HG03196 (cell line): ENCODE data around the gene GJD3.
A peak's percentile ranks its signal among the peaks of the same experiment; 100 is the strongest.

Experiments
- ATAC-seq: cut with Tn5 transposase; IDR thresholded peaks from one replicate; pipeline ENCODE4 v1.9.1; 2021; ENCODE audit not compliant: unreplicated experiment

GJD3 gene

DNA sequence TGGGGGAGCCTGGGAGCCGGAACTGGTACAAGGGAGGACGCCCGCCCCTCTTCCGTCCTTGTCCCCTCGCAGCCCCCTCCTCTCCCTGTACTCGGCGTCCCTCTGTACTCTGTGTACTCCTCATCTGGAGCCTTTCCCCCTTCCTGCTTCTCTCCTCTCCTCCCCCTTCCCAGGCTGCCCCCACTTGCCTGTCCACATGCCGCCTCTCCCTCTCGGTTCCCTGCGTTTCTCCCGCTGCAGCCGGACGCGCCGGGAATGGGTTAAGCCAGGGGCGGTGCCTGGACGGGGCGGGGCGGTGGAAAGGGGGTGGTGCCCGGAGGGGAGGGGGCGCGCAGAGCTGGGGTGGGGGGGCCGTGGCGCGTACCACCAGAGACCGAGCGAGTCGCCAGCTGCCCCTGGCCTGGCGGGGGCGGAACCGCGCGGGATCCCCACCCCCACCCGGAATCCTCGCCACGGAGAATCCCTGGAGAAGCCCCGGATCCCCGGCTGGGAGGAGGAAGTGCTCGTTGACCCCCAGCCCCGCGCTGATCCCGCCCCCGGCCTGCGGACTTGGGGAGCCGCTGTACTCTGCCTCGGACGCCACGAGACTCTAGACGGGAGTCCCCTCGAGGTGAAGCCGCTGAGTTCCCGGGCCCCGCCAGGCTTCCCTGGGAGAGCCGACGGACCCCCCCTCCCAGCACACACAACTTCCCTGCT lies 22.6 kb downstream of the GJD3 start:
- no peak for ATAC-seq

DNA sequence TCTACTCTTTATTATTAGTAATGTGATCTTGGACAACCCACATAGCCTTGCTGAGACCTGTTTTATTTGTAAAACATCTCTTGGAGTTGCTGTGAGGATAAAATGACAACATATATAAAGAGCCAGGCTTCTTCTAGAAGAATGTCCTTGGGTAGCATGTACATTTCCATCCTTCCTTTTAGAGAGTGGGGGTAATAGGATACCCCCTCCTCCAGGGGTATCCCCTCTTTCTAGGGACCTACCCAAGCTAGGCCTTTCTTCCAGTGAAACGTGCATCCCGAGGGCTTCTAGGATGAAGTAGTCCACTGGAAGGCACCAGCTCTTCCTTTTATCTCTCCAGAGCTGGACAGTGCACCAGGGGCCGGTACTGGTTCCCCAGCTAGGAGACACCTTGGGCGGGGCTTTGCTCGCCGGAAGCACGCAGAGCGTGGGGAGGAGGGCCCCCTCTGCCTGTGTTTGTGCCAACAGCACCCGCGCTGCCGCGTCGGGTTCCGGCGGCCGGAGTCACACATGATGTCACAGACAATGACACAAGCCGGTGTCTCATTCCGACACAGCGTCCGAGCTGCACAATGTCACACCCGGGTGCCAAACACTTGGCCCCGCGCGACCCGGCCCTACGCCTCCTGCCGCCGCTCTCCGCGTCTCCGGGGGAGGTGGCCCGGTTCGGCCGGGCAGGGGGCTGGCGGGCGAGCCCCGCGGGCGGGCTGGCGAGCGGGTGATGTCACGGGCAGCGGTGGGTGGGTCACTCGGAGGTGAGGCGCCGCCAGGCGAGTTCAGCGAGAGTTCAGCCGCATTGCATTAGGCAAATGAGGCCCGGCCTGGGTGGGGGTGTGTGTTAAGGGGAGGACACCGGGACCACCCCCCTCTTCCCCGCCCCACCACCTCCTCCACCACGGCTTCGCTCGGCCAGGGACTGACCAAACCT lies 23.4 kb downstream of the GJD3 start:
- ATAC-seq: peak; percentile 51

DNA sequence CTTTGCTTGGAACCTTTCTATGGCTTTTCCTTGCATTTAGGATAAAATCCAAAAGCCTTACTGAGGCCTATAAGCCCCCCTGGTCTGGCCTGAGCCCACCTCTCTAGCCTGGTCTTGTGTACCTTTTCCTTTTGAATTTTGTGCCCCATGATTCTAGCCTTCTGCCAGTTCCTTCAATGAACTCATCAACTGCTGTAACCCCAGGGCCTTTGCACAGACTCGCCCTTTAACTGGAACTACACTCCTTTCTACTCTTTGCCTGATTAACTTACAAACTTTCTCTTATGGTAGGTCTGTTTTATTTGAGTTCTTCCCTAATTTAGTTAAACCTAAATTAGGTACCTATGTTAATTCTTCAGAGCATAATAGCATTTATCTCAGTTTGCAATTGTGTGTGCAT lies 24.2 kb downstream of the GJD3 start:
- no peak for ATAC-seq

DNA sequence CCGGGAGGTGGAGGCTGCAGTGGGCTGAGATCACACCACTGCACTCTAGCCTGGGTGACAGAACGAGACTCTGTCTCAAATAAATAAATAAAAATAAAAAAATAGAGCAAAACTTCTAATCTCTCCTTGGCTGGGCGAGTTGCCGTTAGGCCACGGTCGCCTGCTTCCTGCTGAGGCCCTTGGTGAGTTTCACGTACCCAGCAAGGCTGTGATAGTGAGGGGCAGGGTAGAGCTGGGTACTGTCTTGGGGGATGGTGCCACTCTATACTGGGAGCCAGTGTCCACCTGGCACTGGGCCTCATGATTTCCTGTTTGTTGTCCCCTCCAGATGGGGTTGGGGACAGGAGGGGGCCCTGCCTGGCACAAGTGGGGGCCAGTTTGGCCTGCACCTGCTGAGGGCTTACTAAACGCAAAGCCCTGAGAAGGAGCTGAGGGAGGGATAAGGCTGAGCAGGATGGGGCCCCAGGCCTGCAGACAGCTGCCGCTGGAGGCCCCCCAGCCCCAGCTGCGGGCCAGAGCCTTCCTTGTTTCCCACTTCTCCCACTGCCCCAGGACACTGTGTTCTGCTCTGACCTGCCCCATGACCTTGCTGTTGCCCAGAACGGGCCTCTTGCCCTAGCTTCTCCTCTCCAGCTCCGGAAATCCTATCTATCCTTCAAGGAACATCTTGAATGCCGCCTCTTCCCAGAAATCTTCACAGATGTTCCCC lies 25.4 kb downstream of the GJD3 start:
- no peak for ATAC-seq

- ATAC-seq: no peak
Measured at GRCh38 chr17:40338058-40338457, 26.5 kb downstream of the GJD3 start.

DNA sequence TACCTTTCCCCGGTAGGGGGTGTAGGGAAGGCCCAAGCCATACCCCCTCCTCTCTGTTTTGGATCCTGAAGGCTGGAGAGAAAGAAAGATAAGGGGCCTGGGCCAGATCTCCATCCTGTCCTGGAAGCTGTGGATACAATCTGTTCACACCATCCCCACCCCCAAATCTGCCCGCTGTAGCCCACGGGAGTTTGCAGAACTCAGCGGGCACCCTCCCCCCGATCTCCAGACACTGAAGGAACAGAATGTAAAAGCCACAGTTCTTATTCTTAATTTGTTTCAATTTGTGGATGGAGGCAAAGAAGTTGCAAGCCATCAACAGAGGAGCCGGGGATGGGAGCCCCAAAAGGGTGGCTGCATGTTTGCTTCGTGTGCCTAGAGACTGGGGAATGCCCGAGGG lies 27.2 kb downstream of the GJD3 start:
- ATAC-seq: no peak

- no peak for ATAC-seq
Measured at GRCh38 chr17:40335620-40336019, 28.9 kb downstream of the GJD3 start.

DNA sequence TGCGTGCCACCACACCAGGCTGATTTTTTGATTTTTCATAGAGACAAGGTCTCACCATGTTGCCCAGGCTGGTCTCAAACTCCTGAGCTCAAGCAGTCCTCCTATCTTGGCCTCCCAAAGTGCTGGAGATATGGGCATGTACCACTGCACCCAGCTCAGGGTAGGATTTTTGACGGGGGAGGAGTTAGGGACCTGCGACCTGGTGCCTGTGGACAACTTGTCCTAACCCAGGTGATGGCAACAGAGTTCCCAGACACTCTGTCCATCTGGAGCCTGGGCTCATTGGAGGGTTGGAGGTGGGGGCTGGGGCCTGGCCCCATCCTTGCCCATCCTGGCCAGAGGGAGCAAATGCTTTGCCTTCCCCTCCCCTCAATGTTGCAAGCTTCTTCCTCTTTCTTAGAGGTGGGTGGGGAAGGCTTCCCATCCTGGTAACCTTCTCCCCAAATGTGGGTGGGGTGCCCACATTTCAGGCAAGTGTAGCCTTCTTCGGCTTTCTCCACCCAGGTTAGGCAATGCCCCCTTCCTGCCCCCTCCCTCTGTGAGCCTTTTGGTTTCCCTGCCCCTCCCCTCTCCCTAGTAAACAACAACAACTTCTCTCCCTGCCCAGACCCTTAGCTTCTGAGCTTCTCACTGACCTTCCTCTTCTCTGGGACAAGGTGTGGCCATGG lies 30.6 kb downstream of the GJD3 start:
- ATAC-seq: no peak

DNA sequence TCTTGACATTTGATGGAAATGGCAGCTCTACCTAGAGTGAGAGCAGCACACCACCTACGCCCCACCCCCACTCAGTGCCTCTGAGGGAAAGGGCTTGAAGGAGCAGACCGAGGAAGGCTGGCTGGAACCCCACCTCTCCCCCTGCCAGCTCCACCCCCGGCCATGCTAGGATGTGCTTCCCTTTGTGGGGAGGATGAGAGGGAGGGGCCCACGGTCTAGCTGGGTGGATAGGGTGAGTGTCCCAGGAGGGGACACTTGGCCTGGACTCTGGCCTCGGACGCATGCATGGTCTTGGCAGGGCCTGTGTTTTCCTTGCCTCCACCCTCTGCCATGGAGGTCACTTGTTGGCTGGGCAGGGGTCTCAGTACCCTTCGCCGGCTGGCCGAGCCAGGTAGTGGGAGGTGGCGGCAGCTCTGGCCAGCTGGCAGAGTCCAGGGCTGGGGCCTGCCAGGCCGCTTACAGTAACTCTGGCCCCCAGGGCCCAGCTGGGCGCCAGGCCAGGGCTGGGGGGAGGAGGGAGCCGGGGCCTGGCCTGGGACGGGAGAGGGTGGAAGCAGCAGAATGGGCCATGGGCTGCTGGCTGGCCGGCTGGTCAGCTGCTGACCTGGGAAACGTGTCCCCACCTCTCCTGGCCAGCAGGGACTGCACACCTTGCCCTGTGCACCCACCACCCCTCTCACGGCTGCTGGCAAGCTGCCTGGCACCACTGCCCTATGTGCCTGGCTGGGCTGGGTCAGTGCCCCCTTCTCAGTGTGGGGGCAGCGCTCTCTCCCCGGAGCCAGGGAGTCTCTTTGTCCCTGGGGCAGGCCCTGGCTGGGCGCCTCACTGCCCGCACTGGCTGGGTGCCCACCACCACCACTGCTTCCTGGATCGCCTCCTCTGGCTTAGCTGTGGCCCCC lies 32.5 kb downstream of the GJD3 start:
- no peak for ATAC-seq

GRCh38 chr17:40330850-40331470 lies 33.6 kb downstream of the GJD3 start:
- ATAC-seq: no peak

DNA sequence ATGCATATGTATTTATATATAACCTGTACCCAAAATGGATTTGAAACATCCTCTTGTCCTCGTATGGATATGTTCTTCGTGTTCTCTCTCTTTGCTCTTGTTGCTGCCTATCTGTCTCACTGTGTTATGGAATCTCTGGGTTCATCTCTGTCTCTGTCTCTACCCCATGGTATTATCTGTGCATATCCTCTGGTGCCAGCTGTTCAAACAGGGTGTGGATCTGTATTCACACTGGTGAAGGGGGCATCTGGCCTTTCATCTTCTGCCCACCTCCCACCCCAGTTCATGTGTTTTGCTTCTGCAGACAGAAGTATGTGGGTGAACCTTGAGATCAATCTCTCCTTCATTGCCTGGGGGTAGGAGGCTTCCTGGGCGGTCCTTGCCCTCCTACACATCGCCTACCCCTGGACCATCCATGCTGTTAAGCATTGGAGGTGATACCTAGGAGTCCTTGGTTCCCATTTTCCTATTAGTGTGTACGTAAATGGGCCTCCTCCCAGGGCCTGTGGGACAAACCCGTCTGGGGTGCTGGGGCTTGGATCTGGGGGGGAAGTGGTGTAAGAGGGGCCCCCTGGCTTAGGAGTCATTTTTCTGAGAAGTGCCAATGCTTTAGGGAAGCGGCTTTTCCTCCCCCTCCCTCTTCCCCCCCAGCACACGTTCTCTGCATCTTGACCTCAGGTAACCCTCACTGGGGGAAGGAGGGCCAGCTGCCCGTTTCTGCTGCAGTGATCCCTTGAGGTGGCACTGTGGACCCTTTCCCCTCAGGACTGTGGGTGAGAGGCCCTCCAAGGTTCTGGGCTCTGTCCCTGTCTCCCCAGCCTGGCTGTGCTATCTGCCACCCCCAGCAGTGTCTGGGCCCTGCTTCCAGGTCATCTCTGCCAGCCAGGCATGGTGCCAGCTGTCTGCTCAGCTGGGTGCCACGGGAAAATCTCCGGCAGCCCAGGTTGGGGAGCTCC lies 34.4 kb downstream of the GJD3 start:
- no peak for ATAC-seq

GRCh38 chr17:40328386-40328766 lies 36.2 kb downstream of the GJD3 start:
- no peak for ATAC-seq

DNA sequence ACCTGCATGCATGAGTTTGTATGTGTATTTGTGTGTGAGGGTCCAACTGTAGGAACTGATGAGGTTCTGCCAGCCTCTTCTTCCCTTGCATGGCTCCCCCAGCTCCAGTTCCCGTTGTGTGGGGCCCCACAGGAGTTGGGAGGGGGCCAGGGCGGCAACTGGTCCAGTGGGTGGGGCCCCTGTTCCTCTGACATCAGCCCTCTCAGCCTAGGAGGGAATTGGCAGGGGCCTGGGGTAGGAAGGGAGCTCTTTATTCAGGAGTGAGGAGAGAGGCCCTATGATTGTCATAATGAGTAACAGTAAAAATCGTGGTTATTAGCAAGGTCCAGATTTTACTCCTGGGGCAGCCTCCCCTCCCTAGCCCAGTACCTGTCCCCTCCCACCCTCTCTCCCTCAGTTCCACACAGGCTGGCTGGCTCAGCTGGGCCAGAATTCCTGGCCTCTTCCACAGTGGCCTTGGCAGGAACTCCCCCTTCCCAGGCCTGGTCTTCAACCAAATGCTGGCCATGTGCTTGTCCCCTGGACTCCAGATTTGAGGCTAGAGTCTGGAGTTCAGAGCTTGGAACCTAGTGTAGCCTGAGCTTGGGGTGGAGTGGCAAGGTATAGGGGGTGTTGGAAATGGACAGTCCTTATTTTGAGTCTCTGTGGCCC lies 36.7 kb downstream of the GJD3 start:
- no peak for ATAC-seq

GRCh38 chr17:40327244-40327729 lies 37.2 kb downstream of the GJD3 start:
- no peak for ATAC-seq

GRCh38 chr17:40326832-40327199 lies 37.7 kb downstream of the GJD3 start:
- ATAC-seq: no peak

- ATAC-seq: no peak
Measured at GRCh38 chr17:40326014-40326831, 38.3 kb downstream of the GJD3 start.
